KMS-11 (cell line): ENCODE data around the gene POU3F2.

ENCODE experiments used
- H2AFZ ChIP-seq: fragments of 200-600 bp; sonication (generic); 2 replicates; pipeline ENCODE4 v1.6.1; 2016; ENCODE audit warnings: antibody characterized with exemption, mixed run types, low read depth
- H3K27ac ChIP-seq: fragments of 200-600 bp; sonication (generic); 2 replicates; pipeline ENCODE4 v1.6.1; 2016; ENCODE audit warnings: mild to moderate bottlenecking, mixed run types
- H3K27me3 ChIP-seq: fragments of 200-600 bp; sonication (generic); 2 replicates; pipeline ENCODE4 v1.6.1; 2017; ENCODE audit warnings: mild to moderate bottlenecking, low read depth, mixed run types, moderate library complexity; ENCODE audit not compliant: insufficient read depth
- H3K36me3 ChIP-seq: fragments of 200-600 bp; sonication (generic); 2 replicates; pipeline ENCODE4 v1.6.1; 2017; ENCODE audit warnings: mild to moderate bottlenecking, mixed run types; ENCODE audit not compliant: insufficient read depth
- H3K4me1 ChIP-seq: fragments of 200-600 bp; sonication (generic); 2 replicates; pipeline ENCODE4 v1.6.1; 2016; ENCODE audit warnings: mild to moderate bottlenecking, low read depth, mixed run types; ENCODE audit not compliant: poor library complexity, severe bottlenecking
- H3K4me2 ChIP-seq: fragments of 200-600 bp; sonication (generic); 2 replicates; pipeline ENCODE4 v1.7.0; 2016; ENCODE audit warnings: mild to moderate bottlenecking, mixed run types
- H3K4me3 ChIP-seq: fragments of 200-600 bp; sonication (generic); IDR thresholded peaks from 2 replicates; pipeline ENCODE4 v1.6.1; 2017; ENCODE audit warnings: low read depth, low read length, mixed read lengths; ENCODE audit not compliant: insufficient read depth
- H3K79me2 ChIP-seq: fragments of 200-600 bp; sonication (generic); 2 replicates; pipeline ENCODE4 v1.6.1; 2016; ENCODE audit warnings: low read depth, mixed run types; ENCODE audit not compliant: insufficient read depth
- H3K9ac ChIP-seq: fragments of 200-600 bp; sonication (generic); 2 replicates; pipeline ENCODE4 v1.6.1; 2016; ENCODE audit warnings: mild to moderate bottlenecking, mixed run types
- H4K20me1 ChIP-seq: fragments of 200-600 bp; sonication (generic); 2 replicates; pipeline ENCODE4 v1.6.1; 2016; ENCODE audit warnings: mild to moderate bottlenecking, mixed run types; ENCODE audit not compliant: insufficient read depth
- TF ChIP-seq, protein P1 (sequence below): fragments of 200-600 bp; sonication (generic); conservative IDR thresholded peaks from 2 replicates; pipeline ENCODE4 v1.6.1; 2017; ENCODE audit warnings: low read depth, mild to moderate bottlenecking, antibody characterized with exemption, low read length, moderate library complexity, mixed read lengths

Gene POU3F2

DNA sequence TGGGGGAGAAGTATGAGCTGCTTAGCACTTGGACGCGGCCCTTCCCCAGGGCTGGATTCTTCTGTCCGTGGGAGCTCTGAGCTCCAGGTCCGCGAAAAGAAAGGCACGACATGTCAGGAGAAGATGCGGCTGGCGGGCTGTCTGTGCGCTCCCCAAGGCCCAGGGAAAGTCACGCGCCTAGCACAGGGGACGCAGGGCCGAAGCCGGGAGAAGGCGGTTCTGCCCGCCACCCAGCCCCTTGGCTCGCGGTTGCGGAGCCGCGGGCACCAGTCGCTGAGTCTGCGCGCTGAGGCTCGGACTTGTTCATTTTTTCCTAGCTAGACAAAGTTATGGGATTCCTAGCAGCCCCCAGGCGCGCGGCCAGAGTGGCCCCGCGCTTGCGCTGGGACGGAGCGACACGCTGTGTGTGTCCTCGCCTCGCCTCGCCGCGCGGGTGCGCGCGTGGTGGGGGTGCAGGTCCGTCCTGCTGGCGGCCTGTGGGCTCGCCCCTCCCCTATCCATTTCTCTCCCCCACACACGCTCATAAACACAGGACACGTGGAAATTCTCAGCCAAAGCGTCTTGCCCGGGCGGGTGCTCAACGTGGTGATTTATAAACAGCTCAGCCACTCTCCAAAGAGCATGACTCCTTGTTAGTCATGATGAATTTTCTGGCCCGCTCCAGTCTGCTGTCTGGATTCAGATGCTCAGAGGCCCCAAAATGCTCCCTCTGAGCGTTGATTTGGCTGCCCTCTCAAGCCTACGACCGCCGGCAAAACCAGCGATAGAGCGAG, 1.9 kb upstream of the POU3F2 start:
- H2AFZ ChIP-seq: no peak overlapping the region
- no peak overlapping the region for H3K9ac ChIP-seq
- H4K20me1 ChIP-seq: no peaks in the 10 kb centered on the region
- no peaks in the 10 kb centered on the region for H3K27me3 ChIP-seq
- H3K4me1 ChIP-seq: peaks cover 9% of the 10 kb centered on the region
- H3K36me3 ChIP-seq: no peaks in the 10 kb centered on the region
- no peak overlapping the region for H3K27ac ChIP-seq
- H3K4me2 ChIP-seq: no peak overlapping the region
- TF ChIP-seq, protein P1, sequence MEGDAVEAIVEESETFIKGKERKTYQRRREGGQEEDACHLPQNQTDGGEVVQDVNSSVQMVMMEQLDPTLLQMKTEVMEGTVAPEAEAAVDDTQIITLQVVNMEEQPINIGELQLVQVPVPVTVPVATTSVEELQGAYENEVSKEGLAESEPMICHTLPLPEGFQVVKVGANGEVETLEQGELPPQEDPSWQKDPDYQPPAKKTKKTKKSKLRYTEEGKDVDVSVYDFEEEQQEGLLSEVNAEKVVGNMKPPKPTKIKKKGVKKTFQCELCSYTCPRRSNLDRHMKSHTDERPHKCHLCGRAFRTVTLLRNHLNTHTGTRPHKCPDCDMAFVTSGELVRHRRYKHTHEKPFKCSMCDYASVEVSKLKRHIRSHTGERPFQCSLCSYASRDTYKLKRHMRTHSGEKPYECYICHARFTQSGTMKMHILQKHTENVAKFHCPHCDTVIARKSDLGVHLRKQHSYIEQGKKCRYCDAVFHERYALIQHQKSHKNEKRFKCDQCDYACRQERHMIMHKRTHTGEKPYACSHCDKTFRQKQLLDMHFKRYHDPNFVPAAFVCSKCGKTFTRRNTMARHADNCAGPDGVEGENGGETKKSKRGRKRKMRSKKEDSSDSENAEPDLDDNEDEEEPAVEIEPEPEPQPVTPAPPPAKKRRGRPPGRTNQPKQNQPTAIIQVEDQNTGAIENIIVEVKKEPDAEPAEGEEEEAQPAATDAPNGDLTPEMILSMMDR: no peak
- peaks cover 18% of the 10 kb centered on the region; the same call in 1 of the 2 replicates for H3K79me2 ChIP-seq
- no peak overlapping the region for H3K4me3 ChIP-seq

DNA sequence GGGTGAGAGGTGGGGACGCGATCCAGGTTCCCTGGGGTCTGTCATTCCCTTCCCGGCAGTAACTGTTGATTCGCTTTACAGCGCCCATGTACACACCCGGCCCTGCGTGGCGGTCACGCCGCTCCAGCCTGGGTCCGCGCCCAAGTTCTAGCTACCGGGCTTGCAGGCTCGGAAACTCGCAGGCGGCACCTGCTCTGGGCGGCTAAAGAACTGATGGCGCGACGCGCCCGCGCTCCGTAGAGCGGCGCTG, 1.4 kb upstream of the POU3F2 start:
- no peak overlapping the region for H2AFZ ChIP-seq
- no peak overlapping the region for H3K4me2 ChIP-seq
- no peak overlapping the region for H3K9ac ChIP-seq
- H3K27ac ChIP-seq: no peak overlapping the region
- H3K79me2 ChIP-seq: peaks cover 23% of the 10 kb centered on the region; the same call in 1 of the 2 replicates
- TF ChIP-seq, protein P1: no peak
- H3K4me3 ChIP-seq: no peak overlapping the region
- H3K27me3 ChIP-seq: no peaks in the 10 kb centered on the region
- no peaks in the 10 kb centered on the region for H4K20me1 ChIP-seq
- H3K36me3 ChIP-seq: no peaks in the 10 kb centered on the region
- peaks cover 14% of the 10 kb centered on the region for H3K4me1 ChIP-seq

DNA sequence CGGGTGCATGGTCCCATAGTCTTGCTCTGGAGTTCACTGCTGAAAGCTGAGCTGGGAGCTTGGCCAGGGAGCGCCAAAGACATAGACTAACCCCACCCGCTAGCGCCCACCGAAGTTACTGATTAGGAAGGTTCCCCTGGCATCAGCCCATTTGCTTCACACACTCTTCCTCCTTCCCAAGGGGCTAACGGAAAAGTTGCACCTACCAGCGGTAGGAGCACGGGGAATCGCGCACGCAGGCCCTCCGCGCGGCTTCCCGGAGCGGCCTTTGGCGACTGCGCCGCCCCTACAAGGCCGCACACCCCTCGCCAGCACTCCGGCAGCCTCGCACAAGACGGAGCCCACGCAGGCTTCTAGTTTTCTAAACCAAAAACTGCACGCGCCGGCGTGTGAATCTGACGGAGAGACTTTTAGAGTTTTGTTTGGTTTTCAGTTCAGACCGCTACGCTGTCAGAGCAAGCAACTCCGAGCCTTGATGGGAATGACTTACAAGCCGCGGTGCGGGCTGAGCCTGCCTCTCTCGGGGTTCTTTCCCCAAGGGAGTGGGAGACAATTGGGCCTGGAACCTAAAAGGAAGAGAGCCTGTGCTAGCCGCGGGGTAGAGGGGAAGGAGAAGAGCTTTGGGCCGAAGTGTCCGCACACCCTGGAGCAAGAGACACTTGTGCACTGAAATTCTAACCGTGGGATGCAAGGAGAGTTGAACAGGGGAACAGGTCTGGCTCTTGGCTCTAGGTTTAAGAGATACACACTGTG, 891 bp upstream of the POU3F2 start:
- Histone ChIP-seq H3K4me2 (peak overlapping the region; percentile 48), H3K79me2 (peaks cover 28% of the 10 kb centered on the region; the same call in 1 of the 2 replicates), H3K36me3 (no peaks in the 10 kb centered on the region), H3K27ac (no peak overlapping the region; the same call in 1 of the 2 replicates), H2AFZ (peak overlapping the region; percentile 58), H3K27me3 (no peaks in the 10 kb centered on the region), H4K20me1 (no peaks in the 10 kb centered on the region), H3K9ac (peak overlapping the region; percentile 22; the same call in 1 of the 2 replicates), H3K4me1 (peaks cover 19% of the 10 kb centered on the region), H3K4me3 (no peak overlapping the region)
- TF ChIP-seq, protein P1: no peak

DNA sequence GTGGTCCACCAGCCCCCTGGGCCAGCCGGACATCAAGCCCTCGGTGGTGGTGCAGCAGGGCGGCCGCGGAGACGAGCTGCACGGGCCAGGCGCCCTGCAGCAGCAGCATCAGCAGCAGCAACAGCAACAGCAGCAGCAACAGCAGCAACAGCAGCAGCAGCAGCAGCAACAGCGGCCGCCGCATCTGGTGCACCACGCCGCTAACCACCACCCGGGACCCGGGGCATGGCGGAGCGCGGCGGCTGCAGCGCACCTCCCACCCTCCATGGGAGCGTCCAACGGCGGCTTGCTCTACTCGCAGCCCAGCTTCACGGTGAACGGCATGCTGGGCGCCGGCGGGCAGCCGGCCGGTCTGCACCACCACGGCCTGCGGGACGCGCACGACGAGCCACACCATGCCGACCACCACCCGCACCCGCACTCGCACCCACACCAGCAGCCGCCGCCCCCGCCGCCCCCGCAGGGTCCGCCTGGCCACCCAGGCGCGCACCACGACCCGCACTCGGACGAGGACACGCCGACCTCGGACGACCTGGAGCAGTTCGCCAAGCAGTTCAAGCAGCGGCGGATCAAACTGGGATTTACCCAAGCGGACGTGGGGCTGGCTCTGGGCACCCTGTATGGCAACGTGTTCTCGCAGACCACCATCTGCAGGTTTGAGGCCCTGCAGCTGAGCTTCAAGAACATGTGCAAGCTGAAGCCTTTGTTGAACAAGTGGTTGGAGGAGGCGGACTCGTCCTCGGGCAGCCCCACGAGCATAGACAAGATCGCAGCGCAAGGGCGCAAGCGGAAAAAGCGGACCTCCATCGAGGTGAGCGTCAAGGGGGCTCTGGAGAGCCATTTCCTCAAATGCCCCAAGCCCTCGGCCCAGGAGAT, 1.0 kb downstream of the POU3F2 start:
- no peak overlapping the region for H3K4me3 ChIP-seq
- no peaks in the 10 kb centered on the region for H3K27me3 ChIP-seq
- H3K4me1 ChIP-seq: peaks cover 19% of the 10 kb centered on the region
- H2AFZ ChIP-seq: peak overlapping the region; percentile 69
- peaks cover 30% of the 10 kb centered on the region; the same call in 1 of the 2 replicates for H3K79me2 ChIP-seq
- H3K9ac ChIP-seq: peak overlapping the region; percentile 61
- H4K20me1 ChIP-seq: no peaks in the 10 kb centered on the region
- peak overlapping the region; percentile 93; the same call in 1 of the 2 replicates for H3K4me2 ChIP-seq
- peak overlapping the region; percentile 36 for H3K27ac ChIP-seq
- TF ChIP-seq, protein P1: no peak
- no peaks in the 10 kb centered on the region for H3K36me3 ChIP-seq
